Breast epithelium (tissue), 3 donors: ENCODE measurements around the gene DNAJC13.

Source experiments
- POLR2AphosphoS5 ChIP-seq, 3 donors: sonication (generic); formaldehyde crosslinking; IDR thresholded peaks; one replicate each; pipeline ENCODE4 v1.6.1; 2017; ENCODE audit warnings: antibody characterized with exemption in 3 of 3
- TF ChIP-seq, protein P1 (sequence below), 3 donors: fragments of 450-650 bp; IDR thresholded peaks; one replicate each; pipeline ENCODE4 v1.5.1; 2016 to 2017; ENCODE audit warnings: antibody characterized with exemption in 3 of 3, mild to moderate bottlenecking in 3 of 3, moderate library complexity in 3 of 3

DNA sequence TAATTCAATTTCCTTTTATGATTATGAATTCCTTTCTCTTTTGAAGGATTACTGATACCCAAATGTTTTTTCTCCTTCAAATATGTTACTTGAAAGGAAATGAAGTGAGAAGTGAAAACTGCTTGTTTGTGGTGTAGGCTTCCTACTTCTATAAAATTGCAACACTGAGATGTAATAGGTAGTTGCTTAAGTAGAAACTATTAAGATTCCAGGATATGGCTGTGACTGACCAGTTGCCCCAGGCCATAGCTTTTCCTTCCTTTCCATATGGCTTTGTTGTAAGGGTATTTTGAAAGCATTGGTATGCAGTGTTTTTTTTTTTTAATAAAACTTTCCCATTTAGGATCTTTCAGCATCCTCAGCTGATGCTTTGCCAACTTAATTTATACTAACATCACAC is 28.5 kb downstream of the DNAJC13 start:
- no peak for TF ChIP-seq POLR2AphosphoS5 (IDR thresholded peaks at IDR 0.05)
- TF ChIP-seq, protein P1, sequence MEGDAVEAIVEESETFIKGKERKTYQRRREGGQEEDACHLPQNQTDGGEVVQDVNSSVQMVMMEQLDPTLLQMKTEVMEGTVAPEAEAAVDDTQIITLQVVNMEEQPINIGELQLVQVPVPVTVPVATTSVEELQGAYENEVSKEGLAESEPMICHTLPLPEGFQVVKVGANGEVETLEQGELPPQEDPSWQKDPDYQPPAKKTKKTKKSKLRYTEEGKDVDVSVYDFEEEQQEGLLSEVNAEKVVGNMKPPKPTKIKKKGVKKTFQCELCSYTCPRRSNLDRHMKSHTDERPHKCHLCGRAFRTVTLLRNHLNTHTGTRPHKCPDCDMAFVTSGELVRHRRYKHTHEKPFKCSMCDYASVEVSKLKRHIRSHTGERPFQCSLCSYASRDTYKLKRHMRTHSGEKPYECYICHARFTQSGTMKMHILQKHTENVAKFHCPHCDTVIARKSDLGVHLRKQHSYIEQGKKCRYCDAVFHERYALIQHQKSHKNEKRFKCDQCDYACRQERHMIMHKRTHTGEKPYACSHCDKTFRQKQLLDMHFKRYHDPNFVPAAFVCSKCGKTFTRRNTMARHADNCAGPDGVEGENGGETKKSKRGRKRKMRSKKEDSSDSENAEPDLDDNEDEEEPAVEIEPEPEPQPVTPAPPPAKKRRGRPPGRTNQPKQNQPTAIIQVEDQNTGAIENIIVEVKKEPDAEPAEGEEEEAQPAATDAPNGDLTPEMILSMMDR (IDR thresholded peaks at IDR 0.05): no peak
